Lung microvascular endothelial cell (primary cell): ENCODE measurements around the gene USPL1. TPM values are rescaled to one million over a fixed set of nuclear protein-coding genes. Genes with fewer than 3 reads are reported as not detected.
"Not testable (repeated sequence)": the region's sequence is repeated elsewhere in the genome, so short reads cannot be mapped to it uniquely, and the experiment has no call there.

Experiments
- DNase-seq, 2 donors: peaks; one replicate each; pipeline versions ENCODE4 v3.0.0 to v3.0.0-alpha.2; 2010; ENCODE audit warnings: low read depth in 2 of 2
- total RNA-seq: library from RNA; depleted of rRNA; stranded (reverse); fragments of >200 nt; gene quantifications from 2 replicates; pipeline ENCODE4 v1.2.1, GENCODE V29; 2014

The USPL1 gene
- total RNA-seq: 6.8 and 9.9 TPM in 2 replicates

- DNase-seq: peak; percentile 100
Observed at GRCh38 chr13:30617315-30618185, at the start of gene USPL1. Gene USPL1, plus strand, starts transcription at chr13:30617920. Its CDS starts 3,221 bp downstream, at chr13:30621141.

- peak in 1 of 2 donors; percentile 76 for DNase-seq
Observed at GRCh38 chr13:30569901-30570576, 47.7 kb upstream of the USPL1 start.

- DNase-seq: no peak
Observed at GRCh38 chr13:30570691-30571090, 47.0 kb upstream of the USPL1 start.

GRCh38 chr13:30572859-30573275 is 44.9 kb upstream of the USPL1 start:
- peak; percentile 60 to 64 for DNase-seq

GRCh38 chr13:30576528-30576927 is 41.2 kb upstream of the USPL1 start:
- peak in 1 of 2 donors; percentile 43 for DNase-seq

- DNase-seq: peak in 1 of 2 donors; percentile 55
Observed at GRCh38 chr13:30577401-30577852, 40.3 kb upstream of the USPL1 start.

- no peak for DNase-seq
Observed at GRCh38 chr13:30580852-30581502, 36.7 kb upstream of the USPL1 start.

- peak; percentile 36 to 45 for DNase-seq
Observed at GRCh38 chr13:30581582-30581981, 36.1 kb upstream of the USPL1 start.

GRCh38 chr13:30584051-30584731 is 33.5 kb upstream of the USPL1 start:
- no peak for DNase-seq

- no peak for DNase-seq
Observed at GRCh38 chr13:30585748-30586262, 31.9 kb upstream of the USPL1 start.

GRCh38 chr13:30587231-30587630 is 30.5 kb upstream of the USPL1 start:
- no peak for DNase-seq

GRCh38 chr13:30587739-30588138 is 30.0 kb upstream of the USPL1 start:
- no peak for DNase-seq

GRCh38 chr13:30593001-30593400 is 24.7 kb upstream of the USPL1 start:
- DNase-seq: no peak

- no peak for DNase-seq
Observed at GRCh38 chr13:30600496-30600895, 17.2 kb upstream of the USPL1 start.

- no peak for DNase-seq
Observed at GRCh38 chr13:30601836-30602235, 15.9 kb upstream of the USPL1 start.

GRCh38 chr13:30605052-30605451 is 12.7 kb upstream of the USPL1 start:
- no peak for DNase-seq

- DNase-seq: not testable (repeated sequence)
Observed at GRCh38 chr13:30607186-30607585, 10.5 kb upstream of the USPL1 start.

GRCh38 chr13:30607908-30608307 is 9.8 kb upstream of the USPL1 start:
- no peak for DNase-seq

GRCh38 chr13:30608364-30608763 is 9.4 kb upstream of the USPL1 start:
- DNase-seq: peak in 1 of 2 donors; percentile 10

GRCh38 chr13:30610311-30610710 is 7.4 kb upstream of the USPL1 start:
- DNase-seq: no peak

GRCh38 chr13:30615481-30615865 is 2.2 kb upstream of the USPL1 start:
- DNase-seq: no peak
